Measurements from ENCODE around the gene MACROD2.

DNA sequence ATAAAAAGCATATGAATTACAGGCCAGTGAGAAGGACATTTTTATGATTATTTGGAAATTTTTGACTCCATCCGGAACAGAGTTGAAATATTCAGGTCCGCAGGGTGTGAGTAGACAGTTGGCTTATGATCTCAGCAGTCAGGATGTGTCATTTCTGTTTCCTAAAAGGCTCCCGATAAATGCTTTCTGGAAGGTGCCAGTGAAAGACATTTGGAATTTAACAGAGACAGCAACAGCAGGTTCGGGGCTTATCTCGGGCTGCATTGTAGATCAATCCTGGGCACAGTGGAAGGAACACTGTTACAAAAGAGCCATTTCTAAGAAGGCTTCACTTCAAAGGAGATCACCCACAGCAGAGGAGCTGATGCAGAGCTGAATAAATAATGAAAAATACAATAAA is 1643.5 kb downstream of the MACROD2 start:
- TF ChIP-seq, protein P1, sequence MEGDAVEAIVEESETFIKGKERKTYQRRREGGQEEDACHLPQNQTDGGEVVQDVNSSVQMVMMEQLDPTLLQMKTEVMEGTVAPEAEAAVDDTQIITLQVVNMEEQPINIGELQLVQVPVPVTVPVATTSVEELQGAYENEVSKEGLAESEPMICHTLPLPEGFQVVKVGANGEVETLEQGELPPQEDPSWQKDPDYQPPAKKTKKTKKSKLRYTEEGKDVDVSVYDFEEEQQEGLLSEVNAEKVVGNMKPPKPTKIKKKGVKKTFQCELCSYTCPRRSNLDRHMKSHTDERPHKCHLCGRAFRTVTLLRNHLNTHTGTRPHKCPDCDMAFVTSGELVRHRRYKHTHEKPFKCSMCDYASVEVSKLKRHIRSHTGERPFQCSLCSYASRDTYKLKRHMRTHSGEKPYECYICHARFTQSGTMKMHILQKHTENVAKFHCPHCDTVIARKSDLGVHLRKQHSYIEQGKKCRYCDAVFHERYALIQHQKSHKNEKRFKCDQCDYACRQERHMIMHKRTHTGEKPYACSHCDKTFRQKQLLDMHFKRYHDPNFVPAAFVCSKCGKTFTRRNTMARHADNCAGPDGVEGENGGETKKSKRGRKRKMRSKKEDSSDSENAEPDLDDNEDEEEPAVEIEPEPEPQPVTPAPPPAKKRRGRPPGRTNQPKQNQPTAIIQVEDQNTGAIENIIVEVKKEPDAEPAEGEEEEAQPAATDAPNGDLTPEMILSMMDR (IDR thresholded peaks at IDR 0.05) = no peak
- no peak for TF ChIP-seq POLR2A (IDR thresholded peaks at IDR 0.05)
